ENCODE data around the gene KAZN.
"Not testable (repeated sequence)": the region's sequence is repeated elsewhere in the genome, so short reads cannot be mapped to it uniquely, and the experiment has no call there.

The KAZN gene

GRCh38 chr1:15022048-15022447 is 423.6 kb downstream of the KAZN start:
- no peak for DNase-seq

- no peak for DNase-seq
Observed at GRCh38 chr1:15023205-15023604, 424.7 kb downstream of the KAZN start.

- DNase-seq, result no peak
Observed at GRCh38 chr1:15023976-15024375, 425.5 kb downstream of the KAZN start.

GRCh38 chr1:15026117-15026489 is 427.6 kb downstream of the KAZN start:
- DNase-seq, result no peak

- DNase-seq, result peak; percentile 51 to 54
Observed at GRCh38 chr1:15027515-15027986, 429.1 kb downstream of the KAZN start.

- no peak for DNase-seq
Observed at GRCh38 chr1:15028102-15028501, 429.6 kb downstream of the KAZN start.

GRCh38 chr1:15028616-15029015 is 430.1 kb downstream of the KAZN start:
- no peak for DNase-seq

- no peak for DNase-seq
Observed at GRCh38 chr1:15029036-15029435, 430.6 kb downstream of the KAZN start.

GRCh38 chr1:15029786-15030185 is 431.3 kb downstream of the KAZN start:
- no peak for DNase-seq

- DNase-seq, result no peak
Observed at GRCh38 chr1:15031251-15031933, 432.9 kb downstream of the KAZN start.

- DNase-seq, result no peak
Observed at GRCh38 chr1:15033264-15033663, 434.8 kb downstream of the KAZN start.

GRCh38 chr1:15034656-15035055 is 436.2 kb downstream of the KAZN start:
- DNase-seq, result no peak

- no peak for DNase-seq
Observed at GRCh38 chr1:15035236-15035635, 436.8 kb downstream of the KAZN start.

GRCh38 chr1:15036101-15036500 is 437.6 kb downstream of the KAZN start:
- DNase-seq, result no peak

- DNase-seq, result no peak
Observed at GRCh38 chr1:15038232-15039016, 439.9 kb downstream of the KAZN start.

- no peak for DNase-seq
Observed at GRCh38 chr1:15039017-15039648, 440.6 kb downstream of the KAZN start.

GRCh38 chr1:15039901-15040300 is 441.4 kb downstream of the KAZN start:
- DNase-seq, result no peak

- not testable (repeated sequence) for DNase-seq
Observed at GRCh38 chr1:15040685-15041084, 442.2 kb downstream of the KAZN start.

GRCh38 chr1:15042866-15043265 is 444.4 kb downstream of the KAZN start:
- no peak for DNase-seq

- DNase-seq, result no peak
Observed at GRCh38 chr1:15043934-15044333, 445.4 kb downstream of the KAZN start.

GRCh38 chr1:15045123-15045522 is 446.6 kb downstream of the KAZN start:
- DNase-seq, result no peak

- DNase-seq, result peak; percentile 55 to 70
Observed at GRCh38 chr1:15046487-15047165, 448.1 kb downstream of the KAZN start.

- DNase-seq, result no peak
Observed at GRCh38 chr1:15047237-15047636, 448.8 kb downstream of the KAZN start.
